ENCODE results near the gene SLC5A4. TPM values are rescaled to one million over a fixed set of nuclear protein-coding genes. Genes with fewer than 3 reads are reported as not detected.

SLC5A4 gene
- total RNA-seq, 1 experiment from 2014 or later = 0.10 TPM

- H3K27ac ChIP-seq = no peak overlapping the region
- no peaks in the 10 kb centered on the region for H3K36me3 ChIP-seq
- H3K27me3 ChIP-seq = 0 out of 2 replicates have a peak, but pooled peaks cover 4% of the 10 kb centered on the region
- H3K4me3 ChIP-seq = no peak overlapping the region
- DNase-seq = no peak
- no peaks in the 10 kb centered on the region for H3K4me1 ChIP-seq
- no peaks in the 10 kb centered on the region for H3K9me3 ChIP-seq (replicated peaks)
Measured at GRCh38 chr22:32211011-32211410, 44.1 kb downstream of the SLC5A4 start.

GRCh38 chr22:32208681-32209080 is 46.5 kb downstream of the SLC5A4 start:
- Histone ChIP-seq H3K27ac (no peak overlapping the region), H3K9me3 (replicated peaks) (no peaks in the 10 kb centered on the region), H3K27me3 (no peaks in the 10 kb centered on the region), H3K4me1 (no peaks in the 10 kb centered on the region), H3K36me3 (no peaks in the 10 kb centered on the region), H3K4me3 (no peak overlapping the region)
- peak; percentile 13 to 26 for DNase-seq

- H3K4me1 ChIP-seq = no peaks in the 10 kb centered on the region
- no peaks in the 10 kb centered on the region for H3K27me3 ChIP-seq
- H3K4me3 ChIP-seq = no peak overlapping the region
- no peaks in the 10 kb centered on the region for H3K36me3 ChIP-seq
- H3K27ac ChIP-seq = no peak overlapping the region
- H3K9me3 ChIP-seq (replicated peaks) = no peaks in the 10 kb centered on the region
- no peak for DNase-seq
Measured at GRCh38 chr22:32207971-32208480, 47.1 kb downstream of the SLC5A4 start.

- H3K27ac ChIP-seq = no peak overlapping the region
- no peaks in the 10 kb centered on the region for H3K9me3 ChIP-seq (replicated peaks)
- no peaks in the 10 kb centered on the region for H3K36me3 ChIP-seq
- no peak overlapping the region for H3K4me3 ChIP-seq
- peak in 1 of 2 experiments; percentile 37 for DNase-seq
- no peaks in the 10 kb centered on the region for H3K27me3 ChIP-seq
- H3K4me1 ChIP-seq = no peaks in the 10 kb centered on the region
Measured at GRCh38 chr22:32206774-32207758, 48.1 kb downstream of the SLC5A4 start.

GRCh38 chr22:32205974-32206773 is 49.0 kb downstream of the SLC5A4 start:
- no peaks in the 10 kb centered on the region for H3K36me3 ChIP-seq
- no peak for DNase-seq
- no peak overlapping the region for H3K27ac ChIP-seq
- H3K9me3 ChIP-seq (replicated peaks) = no peaks in the 10 kb centered on the region
- H3K27me3 ChIP-seq = no peaks in the 10 kb centered on the region
- no peaks in the 10 kb centered on the region for H3K4me1 ChIP-seq
- no peak overlapping the region for H3K4me3 ChIP-seq

GRCh38 chr22:32204856-32205722 is 50.1 kb downstream of the SLC5A4 start, which contains the start of gene RFPL2:
Gene RFPL2 (minus strand): TSS chr22:32205073. CDS start chr22:32202451, 2,622 bp downstream.
- Histone ChIP-seq H3K4me3 (no peak within 1 kb of the TSS), H3K36me3 (no peaks in the 10 kb centered on the region), H3K4me1 (no peaks in the 10 kb centered on the region), H3K27me3 (no peaks in the 10 kb centered on the region), H3K27ac (no peak within 1 kb of the TSS), H3K9me3 (replicated peaks) (no peaks in the 10 kb centered on the region)
- no peak for DNase-seq

GRCh38 chr22:32204040-32204855 is 50.9 kb downstream of the SLC5A4 start:
- Histone ChIP-seq H3K4me1 (no peaks in the 10 kb centered on the region), H3K27me3 (no peaks in the 10 kb centered on the region), H3K27ac (no peak overlapping the region), H3K9me3 (replicated peaks) (no peaks in the 10 kb centered on the region), H3K36me3 (no peaks in the 10 kb centered on the region), H3K4me3 (no peak overlapping the region)
- DNase-seq = no peak

- H3K36me3 ChIP-seq = no peaks in the 10 kb centered on the region
- H3K27ac ChIP-seq = no peak overlapping the region
- H3K27me3 ChIP-seq = no peaks in the 10 kb centered on the region
- no peak for DNase-seq
- no peak overlapping the region for H3K4me3 ChIP-seq
- H3K9me3 ChIP-seq (replicated peaks) = no peaks in the 10 kb centered on the region
- no peaks in the 10 kb centered on the region for H3K4me1 ChIP-seq
Measured at GRCh38 chr22:32203181-32204039, 51.7 kb downstream of the SLC5A4 start.

GRCh38 chr22:32202539-32203180 is 52.5 kb downstream of the SLC5A4 start:
- Histone ChIP-seq H3K4me3 (no peak overlapping the region), H3K27me3 (no peaks in the 10 kb centered on the region)
- DNase-seq = peak; percentile 32 to 36

GRCh38 chr22:32202161-32202538 is 53.0 kb downstream of the SLC5A4 start:
- H3K27me3 ChIP-seq = no peaks in the 10 kb centered on the region
- H3K4me1 ChIP-seq = no peaks in the 10 kb centered on the region
- H3K4me3 ChIP-seq = no peak overlapping the region
- H3K36me3 ChIP-seq = no peaks in the 10 kb centered on the region
- H3K9me3 ChIP-seq (replicated peaks) = no peaks in the 10 kb centered on the region
- no peak for DNase-seq
- no peak overlapping the region for H3K27ac ChIP-seq

More at GRCh38 chr22:32202539-32203180, 52.5 kb downstream of the SLC5A4 start:
- Histone ChIP-seq H3K9me3 (replicated peaks) (no peaks in the 10 kb centered on the region), H3K36me3 (no peaks in the 10 kb centered on the region), H3K4me1 (no peaks in the 10 kb centered on the region), H3K27ac (no peak overlapping the region)

- Histone ChIP-seq H3K27me3 (no peaks in the 10 kb centered on the region), H3K27ac (no peak overlapping the region), H3K9me3 (replicated peaks) (no peaks in the 10 kb centered on the region), H3K4me3 (no peak overlapping the region), H3K36me3 (no peaks in the 10 kb centered on the region), H3K4me1 (no peaks in the 10 kb centered on the region)
- no peak for DNase-seq
Measured at GRCh38 chr22:32200752-32201151, 54.4 kb downstream of the SLC5A4 start.

GRCh38 chr22:32199961-32200360 is 55.2 kb downstream of the SLC5A4 start:
- H3K36me3 ChIP-seq = no peaks in the 10 kb centered on the region
- H3K27ac ChIP-seq = no peak overlapping the region
- H3K4me3 ChIP-seq = no peak overlapping the region
- no peak for DNase-seq
- no peaks in the 10 kb centered on the region for H3K9me3 ChIP-seq (replicated peaks)
- no peaks in the 10 kb centered on the region for H3K4me1 ChIP-seq
- H3K27me3 ChIP-seq = no peaks in the 10 kb centered on the region
